GM12801 (cell line): ENCODE data around the gene UVRAG.

Source experiments
- CTCF ChIP-seq: IDR thresholded peaks from one replicate; pipeline ENCODE4 v1.5.1; 2011; ENCODE audit warnings: control low read depth; ENCODE audit not compliant: insufficient read length; ENCODE audit errors: extremely low read depth

The UVRAG gene

GRCh38 chr11:75813124-75813523 is 1.9 kb upstream of the UVRAG start:
- TF ChIP-seq CTCF, result no peak

- no peak for TF ChIP-seq CTCF
Measured at GRCh38 chr11:75813622-75814039, 1.4 kb upstream of the UVRAG start.

DNA sequence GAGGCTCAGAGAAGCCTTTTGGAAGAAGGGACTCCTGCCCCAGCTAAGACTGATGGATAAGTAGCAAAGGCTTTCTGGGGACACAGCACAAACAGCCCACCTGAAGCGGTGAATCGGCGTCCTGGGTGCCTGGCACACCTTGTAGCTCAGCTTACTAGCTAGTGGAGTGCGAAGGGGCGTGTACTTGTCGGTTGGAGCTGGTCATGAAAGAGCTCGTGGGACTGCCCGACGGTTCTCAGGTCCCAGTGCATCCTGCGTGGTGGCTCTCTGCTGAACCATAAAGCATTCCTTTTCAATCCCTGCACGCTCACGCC is 690 bp upstream of the UVRAG start:
- no peak for TF ChIP-seq CTCF

DNA sequence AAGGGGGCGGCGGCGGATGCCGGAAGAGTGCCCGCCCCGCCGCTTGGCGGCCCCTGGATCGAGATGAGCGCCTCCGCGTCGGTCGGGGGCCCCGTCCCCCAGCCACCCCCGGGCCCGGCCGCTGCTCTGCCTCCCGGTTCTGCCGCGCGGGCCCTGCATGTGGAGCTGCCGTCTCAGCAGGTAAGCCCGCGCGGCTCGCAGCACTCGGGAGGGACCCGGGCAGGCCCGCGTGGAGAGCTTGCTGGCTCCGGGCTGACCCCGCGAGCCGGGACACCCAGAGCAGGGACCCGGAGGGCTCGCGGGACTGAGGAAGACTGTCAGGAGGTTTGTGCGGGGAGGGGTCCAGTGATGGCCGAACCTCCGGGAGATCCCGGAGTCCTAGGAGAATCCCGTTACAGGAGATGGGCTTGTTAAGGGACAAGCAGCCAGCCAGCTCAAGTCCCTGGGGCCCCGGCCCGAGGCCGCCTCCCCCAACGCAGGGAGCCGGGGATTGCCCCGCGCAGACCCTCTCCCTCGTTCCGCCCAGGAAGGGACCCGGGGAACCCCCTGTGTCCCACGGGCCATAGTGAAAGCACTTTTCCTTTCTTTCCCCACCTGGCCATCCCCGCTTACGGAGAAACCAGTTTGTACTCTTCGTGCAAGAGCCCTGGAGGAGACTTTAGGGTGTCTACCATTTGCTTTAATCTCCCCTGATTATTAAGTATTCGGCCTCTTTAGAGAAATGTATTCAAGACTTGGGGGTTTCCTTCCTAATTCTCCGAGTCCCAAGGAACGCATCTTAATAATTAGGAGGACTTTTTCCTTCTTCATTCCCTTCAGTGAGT is 547 bp downstream of the UVRAG start:
- TF ChIP-seq CTCF, result no peak

GRCh38 chr11:75816561-75817239 is 1.7 kb downstream of the UVRAG start:
- TF ChIP-seq CTCF, result no peak

GRCh38 chr11:75820645-75821044 is 5.6 kb downstream of the UVRAG start:
- TF ChIP-seq CTCF, result no peak

- no peak for TF ChIP-seq CTCF
Measured at GRCh38 chr11:75821202-75821601, 6.2 kb downstream of the UVRAG start.
